Heart left ventricle (tissue), 16 donors: ENCODE results near the gene COX6A1. TPM values are rescaled to one million over a fixed set of nuclear protein-coding genes. Genes with fewer than 3 reads are reported as not detected.

ENCODE experiments used
- ATAC-seq, 4 donors: fragments of 200-7000 bp; cut with Tn5 transposase; one replicate each; pipeline ENCODE4 v1.9.1; 2020 to 2022; ENCODE audit warnings: moderate library complexity in 4 of 4, mild to moderate bottlenecking in 3 of 4, moderate number of reproducible peaks in 1 of 4
- DNase-seq, 5 donors: peaks; one replicate each; pipeline ENCODE4 v3.0.0-alpha.2; 2020
- H3K27ac ChIP-seq, 12 donors: fragments of 200-600 bp; sonication (generic) in 4 of 12; one replicate each; pipeline versions ENCODE4 v1.5.0 to v1.8.0; 2016 to 2022; ENCODE audit warnings: mild to moderate bottlenecking in 2 of 12
- H3K27me3 ChIP-seq, 9 donors: fragments of 200-600 bp; sonication (generic) in 2 of 9; one replicate each; pipeline versions ENCODE4 v1.5.1 to v1.8.0; 2016 to 2022; ENCODE audit warnings: mild to moderate bottlenecking in 3 of 9
- H3K36me3 ChIP-seq, 9 donors: fragments of 200-600 bp; sonication (generic) in 2 of 9; one replicate each; pipeline versions ENCODE4 v1.5.0 to v1.8.0; 2018 to 2022; ENCODE audit warnings: mild to moderate bottlenecking in 2 of 9
- H3K4me1 ChIP-seq, 12 donors: fragments of 200-600 bp; sonication (generic) in 4 of 12; one replicate each; pipeline versions ENCODE4 v1.5.0 to v1.8.0; 2016 to 2022; ENCODE audit warnings: mild to moderate bottlenecking in 3 of 12
- H3K4me3 ChIP-seq, 12 donors: fragments of 200-600 bp; sonication (generic) in 4 of 12; one replicate each; pipeline versions ENCODE4 v1.5.0 to v1.8.0; 2017 to 2022; ENCODE audit warnings: mild to moderate bottlenecking in 9 of 12, moderate library complexity in 4 of 12
- H3K9me3 ChIP-seq, 12 donors: fragments of 200-600 bp; sonication (generic) in 4 of 12; one replicate each; pipeline versions ENCODE4 v1.5.0 to v1.8.0; 2016 to 2022; ENCODE audit warnings: mild to moderate bottlenecking in 1 of 12
- POLR2A ChIP-seq, 2 donors: fragments of 450-650 bp; IDR thresholded peaks; one replicate each; pipeline ENCODE4 v1.6.1; 2017; ENCODE audit warnings: antibody characterized with exemption in 2 of 2, mild to moderate bottlenecking in 2 of 2, moderate library complexity in 2 of 2
- WGBS, 4 donors: extraction: QIAGEN DNeasy Blood & Tissue Kit in 2 of 4; methylation state at CpG; one replicate each; pipeline versions ENCODE4 v1.1.5 to v1.1.7; 2013 to 2018; 5-methylcytosine and 5-hydroxymethylcytosine counted together
- intact Hi-C, 10 donors: fragments of 100-400 bp; cut with DNase I; formaldehyde crosslinking; loops; one replicate each; pipeline versions ENCODE4 v1.11.1 to v1.14.2; 2022
- polyA plus RNA-seq, 2 donors: library from polyadenylated mRNA; stranded (reverse); fragments of 200-250 nt; gene quantifications; one replicate each; pipeline ENCODE4 v1.2.3, GENCODE V29; 2013
- total RNA-seq, 9 donors: library from RNA; depleted of rRNA in 2 of 9; stranded (reverse); fragments of >200 nt in 2 of 9; fragmentation: NEBNext Ultra II Directional in 3 of 9; extraction: Animal tissue kit (Norgen Biotek cat#: 25700) in 3 of 9; gene quantifications; one replicate each; pipeline versions ENCODE4 v1.1.0 to v1.2.4, GENCODE V29; 2016 to 2023
- TF ChIP-seq, protein P1 (sequence below), 12 donors: fragments of 200-600 bp; sonication (generic) in 4 of 12; IDR thresholded peaks; one replicate each; pipeline versions ENCODE4 v1.5.0 to v1.8.0; 2018 to 2022; ENCODE audit warnings: antibody characterized with exemption in 12 of 12, mild to moderate bottlenecking in 5 of 12
- donor health status: ischemic (EF 13 %, LVEDD 7.1; RV severe dilation, severe dysfunction).
- donor health status: healthy with polysubstance abuse.
- donor health status: DM: no; HTN: yes; CAD: no.
- donor health status: DM: no; HTN: no; CAD: no.
- donor health status: ischemic (EF 25% LVEDD 6.9; RV normal size, moderate dysfunction).
- donor health status: ischemic (EF 25% LVEDD 5.7; RV mildly dilated, moderate dysfunction).
- donor health status: healthy.
- donor health status: DM: yes; HTN: yes; CAD: no.
- donor health status: ischemic (EF 35%, LVEDD 5.7; RV mildly dilated, moderate dysfunction).
- donor health status: nonischemic (EF 11% LVEDD 7.7; RV severe dilation, severe dysfunction).
- donor health status: DM: yes; HTN: yes; CAD: no.
- donor health status: PGD.
- donor health status: ischemic (EF 29% LVEDD 5.4; RV normal size, mild dysfunction).
- donor health status: nonischemic (EF 23%, LVEDD 6.1; RV moderate dilation, normal function).

COX6A1 gene
- total and polyA plus RNA-seq, 11 donors: 117 to 708 (median 186) TPM

DNA sequence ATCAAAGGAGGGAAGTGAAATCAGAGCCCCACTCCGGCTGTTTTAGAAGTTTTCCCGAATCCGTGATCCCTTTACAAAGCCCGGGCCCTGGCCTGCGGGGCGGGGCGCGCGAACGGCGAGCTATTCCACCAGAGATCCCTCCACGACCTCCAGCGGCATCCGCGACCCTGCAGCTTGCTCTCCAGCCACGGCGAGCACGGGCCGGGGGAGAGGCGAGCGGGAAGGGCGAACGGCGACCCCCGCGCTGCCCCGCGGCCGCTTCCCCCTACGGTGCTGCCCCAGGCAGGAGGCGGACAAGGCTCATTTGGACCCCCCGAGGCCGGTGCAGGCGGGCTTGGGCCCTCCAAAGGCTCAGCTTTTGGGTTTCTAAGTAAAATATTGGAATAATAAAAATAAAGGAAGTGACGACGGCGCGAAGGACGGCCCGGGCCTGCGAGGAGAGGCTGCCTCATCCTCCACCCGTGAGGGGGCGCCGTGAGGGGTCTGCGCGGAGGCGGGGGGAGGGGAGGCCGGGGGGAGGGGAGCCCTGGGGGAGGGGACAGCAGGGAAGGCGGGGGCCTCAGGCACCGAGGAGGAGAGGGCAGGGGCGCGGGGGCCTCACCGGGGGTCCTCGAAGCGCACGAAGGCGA is 31.0 kb downstream of the COX6A1 start:
- TF ChIP-seq POLR2A (IDR thresholded peaks at IDR 0.05): no peak
- TF ChIP-seq, protein P1, sequence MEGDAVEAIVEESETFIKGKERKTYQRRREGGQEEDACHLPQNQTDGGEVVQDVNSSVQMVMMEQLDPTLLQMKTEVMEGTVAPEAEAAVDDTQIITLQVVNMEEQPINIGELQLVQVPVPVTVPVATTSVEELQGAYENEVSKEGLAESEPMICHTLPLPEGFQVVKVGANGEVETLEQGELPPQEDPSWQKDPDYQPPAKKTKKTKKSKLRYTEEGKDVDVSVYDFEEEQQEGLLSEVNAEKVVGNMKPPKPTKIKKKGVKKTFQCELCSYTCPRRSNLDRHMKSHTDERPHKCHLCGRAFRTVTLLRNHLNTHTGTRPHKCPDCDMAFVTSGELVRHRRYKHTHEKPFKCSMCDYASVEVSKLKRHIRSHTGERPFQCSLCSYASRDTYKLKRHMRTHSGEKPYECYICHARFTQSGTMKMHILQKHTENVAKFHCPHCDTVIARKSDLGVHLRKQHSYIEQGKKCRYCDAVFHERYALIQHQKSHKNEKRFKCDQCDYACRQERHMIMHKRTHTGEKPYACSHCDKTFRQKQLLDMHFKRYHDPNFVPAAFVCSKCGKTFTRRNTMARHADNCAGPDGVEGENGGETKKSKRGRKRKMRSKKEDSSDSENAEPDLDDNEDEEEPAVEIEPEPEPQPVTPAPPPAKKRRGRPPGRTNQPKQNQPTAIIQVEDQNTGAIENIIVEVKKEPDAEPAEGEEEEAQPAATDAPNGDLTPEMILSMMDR (IDR thresholded peaks at IDR 0.05): peak in 1 of 12 donors; percentile 17
- Histone ChIP-seq H3K9me3 (no peaks in the 10 kb centered on the region), H3K27me3 (no peaks in the 10 kb centered on the region), H3K27ac (peak overlapping the region; percentile 76 to 96 (median 92)), H3K4me1 (peaks cover 0 to 45% (median 31%) of the 10 kb centered on the region in 12 donors), H3K4me3 (peak overlapping the region; percentile 63 to 99 (median 92)), H3K36me3 (peaks cover 0 to 38% (median 32%) of the 10 kb centered on the region in 9 donors)
- peak in 3 of 4 donors; percentile 17 to 58 (median 57) for ATAC-seq
- 0 to 1% (median 1%) methylated on average over 32 to 57 of the region's 57 CpGs for WGBS, 4 donors
- intact Hi-C loops: loop anchor here in 2 of 10 donors (2.0 to 10.0 kb wide), 2 partner anchors 28 to 96 kb away; partner anchors contain the start of gene DYNLL1 (in 1 of the 2)
- DNase-seq: peak in 4 of 5 donors; percentile 43 to 74 (median 46)

DNA sequence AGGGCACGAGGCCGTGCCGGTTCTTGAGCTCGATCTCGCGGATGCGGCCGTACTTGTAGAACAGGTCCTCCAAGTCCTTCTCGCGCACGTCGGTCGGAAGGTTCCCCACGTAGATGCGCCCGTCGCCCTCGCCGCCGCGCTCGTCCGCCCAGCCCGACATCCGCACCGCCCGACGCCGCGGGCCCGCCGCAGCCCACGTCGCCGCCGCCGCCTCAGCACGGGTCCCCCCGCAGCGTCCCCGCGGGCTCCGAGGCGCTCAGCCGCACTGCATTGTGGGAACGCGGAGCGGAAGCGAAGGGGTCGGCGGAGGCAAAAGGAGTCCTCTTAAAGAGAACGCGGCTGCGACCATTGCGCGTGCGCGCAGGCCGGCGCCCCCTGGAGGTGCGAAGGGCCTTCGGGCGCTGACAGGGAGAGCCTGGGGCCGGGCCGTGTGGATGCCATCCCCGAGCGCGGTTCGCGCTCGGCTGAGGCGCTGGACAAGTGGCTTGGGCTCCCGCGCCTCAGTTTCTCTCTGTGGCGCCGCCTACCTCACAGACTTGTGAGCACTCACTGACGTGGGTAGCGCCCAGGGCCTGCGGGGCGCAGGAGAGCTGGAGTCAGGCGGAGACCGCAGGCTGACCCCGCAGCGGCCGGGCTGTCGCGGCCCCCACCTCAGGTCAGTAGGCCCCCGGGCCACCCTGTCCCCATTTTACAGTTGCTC is 31.7 kb downstream of the COX6A1 start, which contains the start of gene SRSF9:
Gene SRSF9, minus strand, starts transcription at position 299 of the 700 bp plus-strand sequence. Its CDS starts 139 bp downstream, at position 160.
- peak within 1 kb of the TSS; percentile 63 to 99 (median 92) for H3K4me3 ChIP-seq
- ATAC-seq: peak; percentile 95 to 98 (median 96)
- WGBS, 4 donors: 0 to 1% (median 0%) methylated on average over 46 to 88 of the region's 88 CpGs
- H3K27ac ChIP-seq: peak within 1 kb of the TSS; percentile 76 to 96 (median 92)
- no peaks in the 10 kb centered on the region for H3K27me3 ChIP-seq
- no peaks in the 10 kb centered on the region for H3K9me3 ChIP-seq
- TF ChIP-seq, protein P1 (IDR thresholded peaks at IDR 0.05): peak; percentile 84 to 100 (median 94)
- TF ChIP-seq POLR2A (IDR thresholded peaks at IDR 0.05): peak in 1 of 2 donors; percentile 61
- DNase-seq: peak; percentile 96 to 99 (median 97)
- H3K4me1 ChIP-seq: peaks cover 0 to 45% (median 31%) of the 10 kb centered on the region in 12 donors
- intact Hi-C loops: loop anchor here in 3 of 10 donors (2.0 to 10.0 kb wide), 3 partner anchors 25 to 95 kb away; partner anchors contain the start of gene DYNLL1 (in 1 of the 3)
- H3K36me3 ChIP-seq: peaks cover 0 to 31% (median 26%) of the 10 kb centered on the region in 9 donors

GRCh38 chr12:120470150-120470784 is 32.4 kb downstream of the COX6A1 start:
- Histone ChIP-seq H3K27me3 (no peaks in the 10 kb centered on the region), H3K9me3 (no peaks in the 10 kb centered on the region), H3K4me1 (peaks cover 0 to 49% (median 31%) of the 10 kb centered on the region in 12 donors), H3K27ac (peak overlapping the region; percentile 76 to 96 (median 92)), H3K36me3 (peaks cover 0 to 24% (median 19%) of the 10 kb centered on the region in 9 donors), H3K4me3 (peak overlapping the region; percentile 63 to 99 (median 92))
- intact Hi-C loops: loop anchor here in 1 of 10 donors (2.0 kb wide), 1 partner anchor 25 kb away; no protein-coding TSS in a partner anchor
- peak in 3 of 4 donors; percentile 8 to 27 (median 21) for ATAC-seq
- TF ChIP-seq, protein P1 (IDR thresholded peaks at IDR 0.05): no peak
- TF ChIP-seq POLR2A (IDR thresholded peaks at IDR 0.05): no peak
- 67 to 72% (median 69%) methylated on average over 25 to 26 of the region's 26 CpGs for WGBS, 4 donors
- no peak for DNase-seq
